ENCODE measurements around the gene GOLGA6A.

The GOLGA6A gene

DNA sequence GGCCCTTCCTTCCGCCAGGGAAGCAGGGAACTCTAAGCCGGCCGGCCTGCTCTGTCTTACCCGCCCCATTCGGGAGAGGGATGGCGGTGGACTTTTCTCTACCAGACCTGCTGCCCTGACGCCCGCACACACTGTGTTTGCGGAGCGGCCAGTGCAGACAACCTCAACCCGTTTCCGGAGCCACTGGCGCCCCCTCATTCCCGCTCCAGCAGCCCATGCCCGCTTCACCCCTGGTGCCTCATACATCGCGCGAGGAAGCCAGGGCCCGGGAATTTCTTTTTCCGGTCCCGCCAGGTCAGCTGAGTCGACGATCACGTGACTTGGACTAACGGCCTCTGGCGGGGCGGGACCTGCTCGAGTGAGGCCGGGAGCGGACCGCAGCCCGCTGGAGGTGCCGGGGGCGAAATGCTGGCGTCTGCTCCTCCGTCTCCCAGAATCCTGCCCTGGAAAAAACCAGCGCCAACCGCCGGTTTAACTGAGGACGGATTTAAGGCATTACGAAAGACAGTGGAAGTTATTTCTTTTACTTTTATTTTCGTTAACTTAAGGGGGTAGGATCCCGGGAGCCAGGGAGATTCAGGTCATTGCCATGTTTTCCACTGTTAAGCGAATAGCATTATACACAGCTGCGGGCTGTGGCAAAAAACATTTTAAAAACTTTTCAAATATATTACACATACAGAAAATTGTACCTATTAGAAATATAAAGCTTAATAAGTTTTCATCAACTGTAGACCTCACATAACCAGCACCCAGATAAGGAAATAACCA lies 17.8 kb upstream of the GOLGA6A start (continued):
- peak; percentile 43; the same call in 1 of the 2 replicates for TF ChIP-seq ZBTB17 (tag by site-specific recombination; IDR thresholded peaks at IDR 0.05)
- TF ChIP-seq ZNF629 (tag by site-specific recombination; IDR thresholded peaks at IDR 0.05): peak; percentile 67
- peak; percentile 55; the same call in 1 of the 2 replicates for TF ChIP-seq KLF7 (tag by site-specific recombination; IDR thresholded peaks at IDR 0.05; ENCODE audit: borderline replicate concordance)
- peak; percentile 89 for TF ChIP-seq KLF16 (tag by site-specific recombination; IDR thresholded peaks at IDR 0.05)
- peak; percentile 76 for TF ChIP-seq SP2 (tag by site-specific recombination; IDR thresholded peaks at IDR 0.05)
- TF ChIP-seq ZSCAN30 (tag by site-specific recombination; IDR thresholded peaks at IDR 0.05): peak; percentile 96
- TF ChIP-seq, protein P1, sequence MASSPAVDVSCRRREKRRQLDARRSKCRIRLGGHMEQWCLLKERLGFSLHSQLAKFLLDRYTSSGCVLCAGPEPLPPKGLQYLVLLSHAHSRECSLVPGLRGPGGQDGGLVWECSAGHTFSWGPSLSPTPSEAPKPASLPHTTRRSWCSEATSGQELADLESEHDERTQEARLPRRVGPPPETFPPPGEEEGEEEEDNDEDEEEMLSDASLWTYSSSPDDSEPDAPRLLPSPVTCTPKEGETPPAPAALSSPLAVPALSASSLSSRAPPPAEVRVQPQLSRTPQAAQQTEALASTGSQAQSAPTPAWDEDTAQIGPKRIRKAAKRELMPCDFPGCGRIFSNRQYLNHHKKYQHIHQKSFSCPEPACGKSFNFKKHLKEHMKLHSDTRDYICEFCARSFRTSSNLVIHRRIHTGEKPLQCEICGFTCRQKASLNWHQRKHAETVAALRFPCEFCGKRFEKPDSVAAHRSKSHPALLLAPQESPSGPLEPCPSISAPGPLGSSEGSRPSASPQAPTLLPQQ (tag by site-specific recombination; IDR thresholded peaks at IDR 0.05): peak; percentile 73; the same call in 1 of the 2 replicates
- TF ChIP-seq, protein P2, sequence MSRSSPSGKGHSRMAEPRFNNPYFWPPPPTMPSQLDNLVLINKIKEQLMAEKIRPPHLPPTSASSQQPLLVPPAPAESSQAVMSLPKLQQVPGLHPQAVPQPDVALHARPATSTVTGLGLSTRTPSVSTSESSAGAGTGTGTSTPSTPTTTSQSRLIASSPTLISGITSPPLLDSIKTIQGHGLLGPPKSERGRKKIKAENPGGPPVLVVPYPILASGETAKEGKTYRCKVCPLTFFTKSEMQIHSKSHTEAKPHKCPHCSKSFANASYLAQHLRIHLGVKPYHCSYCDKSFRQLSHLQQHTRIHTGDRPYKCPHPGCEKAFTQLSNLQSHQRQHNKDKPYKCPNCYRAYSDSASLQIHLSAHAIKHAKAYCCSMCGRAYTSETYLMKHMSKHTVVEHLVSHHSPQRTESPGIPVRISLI (tag by site-specific recombination; IDR thresholded peaks at IDR 0.05): peak; percentile 83
- TF ChIP-seq YY2 (tag by site-specific recombination; IDR thresholded peaks at IDR 0.05): 0 out of 2 replicates have a peak, but pooled peaks have one; percentile 27
- TF ChIP-seq ZNF843 (tag by site-specific recombination; IDR thresholded peaks at IDR 0.05): 0 out of 2 replicates have a peak, but pooled peaks have one; percentile 26
- peak; percentile 66 for TF ChIP-seq ZBTB21 (tag by site-specific recombination; IDR thresholded peaks at IDR 0.05)
- TF ChIP-seq ZNF76 (tag by site-specific recombination; IDR thresholded peaks at IDR 0.05; ENCODE audit: borderline replicate concordance, low read depth): 0 out of 2 replicates have a peak, but pooled peaks have one; percentile 48
- TF ChIP-seq, protein P3, sequence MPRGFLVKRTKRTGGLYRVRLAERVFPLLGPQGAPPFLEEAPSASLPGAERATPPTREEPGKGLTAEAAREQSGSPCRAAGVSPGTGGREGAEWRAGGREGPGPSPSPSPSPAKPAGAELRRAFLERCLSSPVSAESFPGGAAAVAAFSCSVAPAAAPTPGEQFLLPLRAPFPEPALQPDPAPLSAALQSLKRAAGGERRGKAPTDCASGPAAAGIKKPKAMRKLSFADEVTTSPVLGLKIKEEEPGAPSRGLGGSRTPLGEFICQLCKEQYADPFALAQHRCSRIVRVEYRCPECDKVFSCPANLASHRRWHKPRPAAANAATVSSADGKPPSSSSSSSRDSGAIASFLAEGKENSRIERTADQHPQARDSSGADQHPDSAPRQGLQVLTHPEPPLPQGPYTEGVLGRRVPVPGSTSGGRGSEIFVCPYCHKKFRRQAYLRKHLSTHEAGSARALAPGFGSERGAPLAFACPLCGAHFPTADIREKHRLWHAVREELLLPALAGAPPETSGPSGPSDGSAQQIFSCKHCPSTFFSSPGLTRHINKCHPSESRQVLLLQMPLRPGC (tag by site-specific recombination; IDR thresholded peaks at IDR 0.05): peak; percentile 78; the same call in 1 of the 2 replicates
- TF ChIP-seq ZNF2 (tag by site-specific recombination; IDR thresholded peaks at IDR 0.05): 0 out of 2 replicates have a peak, but pooled peaks have one; percentile 62
- TF ChIP-seq, protein P4, sequence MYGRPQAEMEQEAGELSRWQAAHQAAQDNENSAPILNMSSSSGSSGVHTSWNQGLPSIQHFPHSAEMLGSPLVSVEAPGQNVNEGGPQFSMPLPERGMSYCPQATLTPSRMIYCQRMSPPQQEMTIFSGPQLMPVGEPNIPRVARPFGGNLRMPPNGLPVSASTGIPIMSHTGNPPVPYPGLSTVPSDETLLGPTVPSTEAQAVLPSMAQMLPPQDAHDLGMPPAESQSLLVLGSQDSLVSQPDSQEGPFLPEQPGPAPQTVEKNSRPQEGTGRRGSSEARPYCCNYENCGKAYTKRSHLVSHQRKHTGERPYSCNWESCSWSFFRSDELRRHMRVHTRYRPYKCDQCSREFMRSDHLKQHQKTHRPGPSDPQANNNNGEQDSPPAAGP (tag by site-specific recombination; IDR thresholded peaks at IDR 0.05): peak; percentile 50; the same call in 1 of the 2 replicates
- TF ChIP-seq, protein P5, sequence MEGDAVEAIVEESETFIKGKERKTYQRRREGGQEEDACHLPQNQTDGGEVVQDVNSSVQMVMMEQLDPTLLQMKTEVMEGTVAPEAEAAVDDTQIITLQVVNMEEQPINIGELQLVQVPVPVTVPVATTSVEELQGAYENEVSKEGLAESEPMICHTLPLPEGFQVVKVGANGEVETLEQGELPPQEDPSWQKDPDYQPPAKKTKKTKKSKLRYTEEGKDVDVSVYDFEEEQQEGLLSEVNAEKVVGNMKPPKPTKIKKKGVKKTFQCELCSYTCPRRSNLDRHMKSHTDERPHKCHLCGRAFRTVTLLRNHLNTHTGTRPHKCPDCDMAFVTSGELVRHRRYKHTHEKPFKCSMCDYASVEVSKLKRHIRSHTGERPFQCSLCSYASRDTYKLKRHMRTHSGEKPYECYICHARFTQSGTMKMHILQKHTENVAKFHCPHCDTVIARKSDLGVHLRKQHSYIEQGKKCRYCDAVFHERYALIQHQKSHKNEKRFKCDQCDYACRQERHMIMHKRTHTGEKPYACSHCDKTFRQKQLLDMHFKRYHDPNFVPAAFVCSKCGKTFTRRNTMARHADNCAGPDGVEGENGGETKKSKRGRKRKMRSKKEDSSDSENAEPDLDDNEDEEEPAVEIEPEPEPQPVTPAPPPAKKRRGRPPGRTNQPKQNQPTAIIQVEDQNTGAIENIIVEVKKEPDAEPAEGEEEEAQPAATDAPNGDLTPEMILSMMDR (tag by site-specific recombination; IDR thresholded peaks at IDR 0.05): peak; percentile 72
- peak; percentile 17; the same call in 1 of the 2 replicates for TF ChIP-seq SCRT2 (tag by site-specific recombination; IDR thresholded peaks at IDR 0.05)
- peak; percentile 80 for TF ChIP-seq ZNF610 (tag by site-specific recombination; IDR thresholded peaks at IDR 0.05; ENCODE audit: borderline replicate concordance)
- TF ChIP-seq ZNF660 (tag by site-specific recombination; IDR thresholded peaks at IDR 0.05): peak; percentile 46; the same call in 1 of the 2 replicates
- TF ChIP-seq, protein P6, sequence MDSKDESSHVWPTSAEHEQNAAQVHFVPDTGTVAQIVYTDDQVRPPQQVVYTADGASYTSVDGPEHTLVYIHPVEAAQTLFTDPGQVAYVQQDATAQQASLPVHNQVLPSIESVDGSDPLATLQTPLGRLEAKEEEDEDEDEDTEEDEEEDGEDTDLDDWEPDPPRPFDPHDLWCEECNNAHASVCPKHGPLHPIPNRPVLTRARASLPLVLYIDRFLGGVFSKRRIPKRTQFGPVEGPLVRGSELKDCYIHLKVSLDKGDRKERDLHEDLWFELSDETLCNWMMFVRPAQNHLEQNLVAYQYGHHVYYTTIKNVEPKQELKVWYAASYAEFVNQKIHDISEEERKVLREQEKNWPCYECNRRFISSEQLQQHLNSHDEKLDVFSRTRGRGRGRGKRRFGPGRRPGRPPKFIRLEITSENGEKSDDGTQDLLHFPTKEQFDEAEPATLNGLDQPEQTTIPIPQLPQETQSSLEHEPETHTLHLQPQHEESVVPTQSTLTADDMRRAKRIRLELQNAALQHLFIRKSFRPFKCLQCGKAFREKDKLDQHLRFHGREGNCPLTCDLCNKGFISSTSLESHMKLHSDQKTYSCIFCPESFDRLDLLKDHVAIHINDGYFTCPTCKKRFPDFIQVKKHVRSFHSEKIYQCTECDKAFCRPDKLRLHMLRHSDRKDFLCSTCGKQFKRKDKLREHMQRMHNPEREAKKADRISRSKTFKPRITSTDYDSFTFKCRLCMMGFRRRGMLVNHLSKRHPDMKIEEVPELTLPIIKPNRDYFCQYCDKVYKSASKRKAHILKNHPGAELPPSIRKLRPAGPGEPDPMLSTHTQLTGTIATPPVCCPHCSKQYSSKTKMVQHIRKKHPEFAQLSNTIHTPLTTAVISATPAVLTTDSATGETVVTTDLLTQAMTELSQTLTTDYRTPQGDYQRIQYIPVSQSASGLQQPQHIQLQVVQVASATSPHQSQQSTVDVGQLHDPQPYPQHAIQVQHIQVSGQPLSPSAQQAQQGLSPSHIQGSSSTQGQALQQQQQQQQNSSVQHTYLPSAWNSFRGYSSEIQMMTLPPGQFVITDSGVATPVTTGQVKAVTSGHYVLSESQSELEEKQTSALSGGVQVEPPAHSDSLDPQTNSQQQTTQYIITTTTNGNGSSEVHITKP (tag by site-specific recombination; IDR thresholded peaks at IDR 0.05): peak; percentile 31; the same call in 1 of the 2 replicates
- TF ChIP-seq ZFP69B (tag by site-specific recombination; IDR thresholded peaks at IDR 0.05): 0 out of 2 replicates have a peak, but pooled peaks have one; percentile 59
- TF ChIP-seq KLF8 (tag by site-specific recombination; IDR thresholded peaks at IDR 0.05): peak; percentile 94
- TF ChIP-seq, protein P7, sequence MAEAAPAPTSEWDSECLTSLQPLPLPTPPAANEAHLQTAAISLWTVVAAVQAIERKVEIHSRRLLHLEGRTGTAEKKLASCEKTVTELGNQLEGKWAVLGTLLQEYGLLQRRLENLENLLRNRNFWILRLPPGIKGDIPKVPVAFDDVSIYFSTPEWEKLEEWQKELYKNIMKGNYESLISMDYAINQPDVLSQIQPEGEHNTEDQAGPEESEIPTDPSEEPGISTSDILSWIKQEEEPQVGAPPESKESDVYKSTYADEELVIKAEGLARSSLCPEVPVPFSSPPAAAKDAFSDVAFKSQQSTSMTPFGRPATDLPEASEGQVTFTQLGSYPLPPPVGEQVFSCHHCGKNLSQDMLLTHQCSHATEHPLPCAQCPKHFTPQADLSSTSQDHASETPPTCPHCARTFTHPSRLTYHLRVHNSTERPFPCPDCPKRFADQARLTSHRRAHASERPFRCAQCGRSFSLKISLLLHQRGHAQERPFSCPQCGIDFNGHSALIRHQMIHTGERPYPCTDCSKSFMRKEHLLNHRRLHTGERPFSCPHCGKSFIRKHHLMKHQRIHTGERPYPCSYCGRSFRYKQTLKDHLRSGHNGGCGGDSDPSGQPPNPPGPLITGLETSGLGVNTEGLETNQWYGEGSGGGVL (tag by site-specific recombination; IDR thresholded peaks at IDR 0.05): 0 out of 2 replicates have a peak, but pooled peaks have one; percentile 15

All from HEK293 (cell line).